Measurements from ENCODE around the gene STIP1. TPM values are rescaled to one million over a fixed set of nuclear protein-coding genes. Genes with fewer than 3 reads are reported as not detected.
"Not testable (repeated sequence)": the region's sequence is repeated elsewhere in the genome, so short reads cannot be mapped to it uniquely, and the experiment has no call there.

The STIP1 gene
- total RNA-seq, 6 experiments from 2014 or later, result 27.6 to 110 (median 59.4) TPM

- Histone ChIP-seq H3K4me1 (peaks cover 0 to 8% (median 0%) of the 10 kb centered on the region in 4 donors), H3K27ac (no peak overlapping the region), H3K36me3 (no peaks in the 10 kb centered on the region), H3K4me3 (no peak overlapping the region), H3K9me3 (no peaks in the 10 kb centered on the region), H3K27me3 (no peaks in the 10 kb centered on the region)
- 87% methylated on average over 8 of the region's 10 CpGs for WGBS (ENCODE audit: insufficient coverage, low coverage, low lambda C conversion rate, missing lambda C conversion rate)
- no peak for DNase-seq
- TF ChIP-seq CTCF (IDR thresholded peaks at IDR 0.05) (no peak), POLR2A (IDR thresholded peaks at IDR 0.05) (no peak)
- intact Hi-C loops (cut with DNase I), result no loop called here
- no peak for ATAC-seq
Measured at GRCh38 chr11:64161037-64161436, 24.9 kb upstream of the STIP1 start.

GRCh38 chr11:64162769-64163168 is 23.2 kb upstream of the STIP1 start:
- H3K27me3 ChIP-seq; H3K27ac ChIP-seq; intact Hi-C loops (cut with DNase I); H3K36me3 ChIP-seq; H3K4me1 ChIP-seq; ATAC-seq; H3K4me3 ChIP-seq; DNase-seq; H3K9me3 ChIP-seq: not testable (repeated sequence)
- WGBS (ENCODE audit: insufficient coverage, low coverage, low lambda C conversion rate, missing lambda C conversion rate), result 90% methylated on average over 10 of the region's 16 CpGs

DNA sequence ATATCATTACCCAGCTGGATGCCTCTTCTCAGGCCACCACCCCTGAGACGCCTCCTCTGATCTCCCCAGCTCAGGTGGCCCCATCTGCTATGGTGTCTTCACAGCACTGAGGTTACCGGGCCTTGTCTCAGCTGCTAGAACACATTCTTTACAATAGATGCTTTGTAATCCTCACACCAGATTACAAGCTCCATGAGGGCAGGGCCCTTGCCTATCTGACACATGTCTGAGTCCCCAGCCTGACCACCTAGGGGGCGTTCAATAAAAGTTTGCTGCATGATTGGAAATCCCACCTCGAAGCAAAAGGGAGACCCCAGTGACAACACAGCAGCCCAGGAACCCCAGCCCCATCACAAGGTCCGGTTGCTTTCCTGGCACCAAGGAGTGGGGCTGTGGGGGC is 22.0 kb upstream of the STIP1 start:
- H3K27ac ChIP-seq, result no peak overlapping the region
- no peaks in the 10 kb centered on the region for H3K36me3 ChIP-seq
- H3K4me1 ChIP-seq, result peaks cover 0 to 8% (median 0%) of the 10 kb centered on the region in 4 donors
- TF ChIP-seq POLR2A (IDR thresholded peaks at IDR 0.05) (no peak), CTCF (IDR thresholded peaks at IDR 0.05) (no peak)
- DNase-seq (no peak), ATAC-seq (no peak)
- no peaks in the 10 kb centered on the region for H3K9me3 ChIP-seq
- no peaks in the 10 kb centered on the region for H3K27me3 ChIP-seq
- intact Hi-C loops (cut with DNase I), result no loop called here
- no peak overlapping the region for H3K4me3 ChIP-seq
- WGBS (ENCODE audit: insufficient coverage, low coverage, low lambda C conversion rate, missing lambda C conversion rate), result 90% methylated on average over 3 of the region's 5 CpGs

- peak; percentile 63 to 75 (median 72) for ATAC-seq
- Histone ChIP-seq H3K36me3 (no peaks in the 10 kb centered on the region), H3K4me3 (peak overlapping the region; percentile 77 to 84 (median 83)), H3K4me1 (peaks cover 0 to 8% (median 0%) of the 10 kb centered on the region in 4 donors), H3K9me3 (no peaks in the 10 kb centered on the region), H3K27me3 (no peaks in the 10 kb centered on the region), H3K27ac (peak overlapping the region; percentile 36 to 84 (median 72))
- TF ChIP-seq CTCF (IDR thresholded peaks at IDR 0.05) (no peak), POLR2A (IDR thresholded peaks at IDR 0.05) (no peak)
- WGBS (ENCODE audit: insufficient coverage, low coverage, low lambda C conversion rate, missing lambda C conversion rate), result 15% methylated on average over 10 of the region's 20 CpGs
- intact Hi-C loops (cut with DNase I), result no loop called here
- peak; percentile 73 to 92 (median 91) for DNase-seq
Measured at GRCh38 chr11:64164392-64165312, 21.3 kb upstream of the STIP1 start.

- DNase-seq, result peak in 1 of 3 donors; percentile 57
- TF ChIP-seq POLR2A (IDR thresholded peaks at IDR 0.05) (no peak), CTCF (IDR thresholded peaks at IDR 0.05) (no peak)
- intact Hi-C loops (cut with DNase I), result no loop called here
- Histone ChIP-seq H3K27ac (peak overlapping the region; percentile 36 to 84 (median 72)), H3K9me3 (no peaks in the 10 kb centered on the region), H3K36me3 (no peaks in the 10 kb centered on the region), H3K27me3 (no peaks in the 10 kb centered on the region), H3K4me1 (peaks cover 0 to 8% (median 0%) of the 10 kb centered on the region in 4 donors), H3K4me3 (peak overlapping the region; percentile 77 to 84 (median 83))
- no CpG with 5 or more reads among the region's 32 CpGs for WGBS (ENCODE audit: insufficient coverage, low coverage, low lambda C conversion rate, missing lambda C conversion rate)
- peak in 3 of 4 donors; percentile 1 to 5 (median 1) for ATAC-seq
Measured at GRCh38 chr11:64165481-64165841, 20.5 kb upstream of the STIP1 start.
